ENCODE measurements around the gene LYPLA2. TPM values are rescaled to one million over a fixed set of nuclear protein-coding genes. Genes with fewer than 3 reads are reported as not detected.

The LYPLA2 gene
- total RNA-seq, 1 experiment from 2014 or later, result 78.0 TPM

DNA sequence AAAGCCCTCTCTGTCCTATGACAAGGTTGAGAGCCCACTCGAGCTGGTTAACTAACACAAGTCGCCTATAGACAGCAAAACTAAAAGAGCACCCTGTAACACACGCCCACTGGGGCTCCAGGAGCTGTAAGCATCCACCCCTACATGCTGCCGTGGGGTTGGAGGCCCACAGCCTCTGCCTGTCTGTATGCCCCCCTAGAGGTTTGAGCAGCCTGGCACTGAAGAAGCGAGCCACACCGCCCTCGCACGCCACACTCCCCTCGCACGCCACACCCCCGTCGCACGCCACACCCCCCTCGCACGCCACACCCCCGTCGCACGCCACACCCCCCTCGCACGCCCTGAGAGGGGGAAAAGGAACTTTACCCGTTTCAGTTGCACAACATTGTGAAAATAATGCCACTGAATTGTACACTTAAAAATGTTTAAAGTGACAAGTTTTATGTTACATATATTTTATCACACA lies 47.5 kb downstream of the LYPLA2 start (continued):
- TF ChIP-seq EZH2phosphoT487 (IDR thresholded peaks at IDR 0.05; ENCODE audit: borderline replicate concordance), result no peak
- peak; percentile 39 for TF ChIP-seq POLR2AphosphoS5 (IDR thresholded peaks at IDR 0.05; ENCODE audit: low read depth, low read length)

DNA sequence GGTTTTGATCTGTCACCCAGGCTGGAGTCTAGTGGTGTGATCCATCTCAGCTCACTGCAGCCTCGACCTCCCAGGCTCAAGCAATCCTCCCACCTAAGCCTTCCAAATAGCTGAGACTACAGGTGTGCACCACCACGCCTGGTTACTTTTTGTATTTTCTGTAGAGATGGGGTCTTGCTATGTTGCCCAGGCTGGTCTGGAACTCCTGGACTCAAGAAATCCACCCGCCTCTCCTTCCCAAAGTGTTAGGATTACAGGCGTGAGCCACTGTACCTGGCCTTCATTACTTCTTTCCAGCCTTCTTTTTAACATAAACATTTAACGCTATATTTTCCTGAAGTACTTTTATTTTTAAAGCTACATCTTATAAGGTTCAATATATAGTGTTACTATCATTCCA lies 52.7 kb downstream of the LYPLA2 start:
- Histone ChIP-seq H3K9me2 (ENCODE audit: insufficient read depth) (no peaks in the 10 kb centered on the region), H3K4me2 (ENCODE audit: low read length) (no peak overlapping the region), H3K36me3 (ENCODE audit: control insufficient read depth in 1 of 2, insufficient read depth in 2 of 2, low read length in 2 of 2) (peaks cover 8 to 30% of the 10 kb centered on the region in 2 experiments; a peak in 3 of 4 replicates), H3K27ac (ENCODE audit: low read depth, low read length) (no peak overlapping the region), H3K27me3 (ENCODE audit: insufficient read depth, low read length) (no peaks in the 10 kb centered on the region), H3K9ac (ENCODE audit: low read length) (no peak overlapping the region), H3K79me2 (ENCODE audit: insufficient read depth, low read length) (no peaks in the 10 kb centered on the region), H4K20me1 (ENCODE audit: insufficient read depth) (no peaks in the 10 kb centered on the region), H2AFZ (ENCODE audit: low read depth, low read length, poor library complexity, severe bottlenecking) (no peak overlapping the region), H3K4me3 (replicated peaks in 1 of 2; ENCODE audit: low read depth in 1 of 2, low read length in 2 of 2) (no peak overlapping the region), H3K9me3 (ENCODE audit: control insufficient read depth in 1 of 2, insufficient read depth in 1 of 2, low read depth in 1 of 2, low read length in 2 of 2) (peaks cover 0 to 3% of the 10 kb centered on the region in 2 experiments; a peak in 1 of 4 replicates), H3K4me1 (ENCODE audit: control insufficient read depth in 1 of 2, insufficient read depth in 2 of 2, low read length in 2 of 2) (peaks cover 2 to 3% of the 10 kb centered on the region in 2 experiments; a peak in 3 of 4 replicates)
- DNase-seq (ENCODE audit: low read depth, low spot score), result no peak
- ChIA-PET CTCF (no interaction called here), POLR2A (no interaction called here), RAD21 (ENCODE audit: low non-redundant PET in 1 of 2, low total read pairs in 2 of 2, uncharacterized antibody in 2 of 2, unreplicated experiment in 2 of 2) (no interaction called here)
- TF ChIP-seq FOSL1 (IDR thresholded peaks at IDR 0.05; ENCODE audit: low read depth) (no peak), EGR1 (IDR thresholded peaks at IDR 0.05; ENCODE audit: low read depth) (no peak), TCF7L2 (IDR thresholded peaks at IDR 0.05; ENCODE audit: borderline replicate concordance, extremely low read depth, insufficient read depth, insufficient read length) (no peak), SIN3A (IDR thresholded peaks at IDR 0.05; ENCODE audit: low read depth) (no peak), RAD21 (IDR thresholded peaks at IDR 0.05; ENCODE audit: low read depth) (no peak), ELF1 (IDR thresholded peaks at IDR 0.05; ENCODE audit: borderline replicate concordance, low read depth) (no peak), POLR2A (IDR thresholded peaks at IDR 0.05; ENCODE audit: borderline replicate concordance, extremely low read depth, insufficient read depth, insufficient read length) (no peak), YY1 (IDR thresholded peaks at IDR 0.05; ENCODE audit: extremely low read depth, insufficient replicate concordance, low read depth, low read length) (no peak), JUND (IDR thresholded peaks at IDR 0.05) (no peak), POLR2AphosphoS5 (IDR thresholded peaks at IDR 0.05; ENCODE audit: low read depth, low read length) (no peak), SRF (IDR thresholded peaks at IDR 0.05; ENCODE audit: low read depth) (no peak), EZH2phosphoT487 (IDR thresholded peaks at IDR 0.05; ENCODE audit: borderline replicate concordance) (no peak)
- TF ChIP-seq, protein P1, sequence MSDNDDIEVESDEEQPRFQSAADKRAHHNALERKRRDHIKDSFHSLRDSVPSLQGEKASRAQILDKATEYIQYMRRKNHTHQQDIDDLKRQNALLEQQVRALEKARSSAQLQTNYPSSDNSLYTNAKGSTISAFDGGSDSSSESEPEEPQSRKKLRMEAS (IDR thresholded peaks at IDR 0.05), result no peak
- TF ChIP-seq, protein P2, sequence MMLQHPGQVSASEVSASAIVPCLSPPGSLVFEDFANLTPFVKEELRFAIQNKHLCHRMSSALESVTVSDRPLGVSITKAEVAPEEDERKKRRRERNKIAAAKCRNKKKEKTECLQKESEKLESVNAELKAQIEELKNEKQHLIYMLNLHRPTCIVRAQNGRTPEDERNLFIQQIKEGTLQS (IDR thresholded peaks at IDR 0.05), result no peak
- TF ChIP-seq, protein P3, sequence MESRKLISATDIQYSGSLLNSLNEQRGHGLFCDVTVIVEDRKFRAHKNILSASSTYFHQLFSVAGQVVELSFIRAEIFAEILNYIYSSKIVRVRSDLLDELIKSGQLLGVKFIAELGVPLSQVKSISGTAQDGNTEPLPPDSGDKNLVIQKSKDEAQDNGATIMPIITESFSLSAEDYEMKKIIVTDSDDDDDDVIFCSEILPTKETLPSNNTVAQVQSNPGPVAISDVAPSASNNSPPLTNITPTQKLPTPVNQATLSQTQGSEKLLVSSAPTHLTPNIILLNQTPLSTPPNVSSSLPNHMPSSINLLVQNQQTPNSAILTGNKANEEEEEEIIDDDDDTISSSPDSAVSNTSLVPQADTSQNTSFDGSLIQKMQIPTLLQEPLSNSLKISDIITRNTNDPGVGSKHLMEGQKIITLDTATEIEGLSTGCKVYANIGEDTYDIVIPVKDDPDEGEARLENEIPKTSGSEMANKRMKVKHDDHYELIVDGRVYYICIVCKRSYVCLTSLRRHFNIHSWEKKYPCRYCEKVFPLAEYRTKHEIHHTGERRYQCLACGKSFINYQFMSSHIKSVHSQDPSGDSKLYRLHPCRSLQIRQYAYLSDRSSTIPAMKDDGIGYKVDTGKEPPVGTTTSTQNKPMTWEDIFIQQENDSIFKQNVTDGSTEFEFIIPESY (IDR thresholded peaks at IDR 0.05; ENCODE audit: extremely low read depth, insufficient replicate concordance, low read length), result no peak
- TF ChIP-seq, protein P4, sequence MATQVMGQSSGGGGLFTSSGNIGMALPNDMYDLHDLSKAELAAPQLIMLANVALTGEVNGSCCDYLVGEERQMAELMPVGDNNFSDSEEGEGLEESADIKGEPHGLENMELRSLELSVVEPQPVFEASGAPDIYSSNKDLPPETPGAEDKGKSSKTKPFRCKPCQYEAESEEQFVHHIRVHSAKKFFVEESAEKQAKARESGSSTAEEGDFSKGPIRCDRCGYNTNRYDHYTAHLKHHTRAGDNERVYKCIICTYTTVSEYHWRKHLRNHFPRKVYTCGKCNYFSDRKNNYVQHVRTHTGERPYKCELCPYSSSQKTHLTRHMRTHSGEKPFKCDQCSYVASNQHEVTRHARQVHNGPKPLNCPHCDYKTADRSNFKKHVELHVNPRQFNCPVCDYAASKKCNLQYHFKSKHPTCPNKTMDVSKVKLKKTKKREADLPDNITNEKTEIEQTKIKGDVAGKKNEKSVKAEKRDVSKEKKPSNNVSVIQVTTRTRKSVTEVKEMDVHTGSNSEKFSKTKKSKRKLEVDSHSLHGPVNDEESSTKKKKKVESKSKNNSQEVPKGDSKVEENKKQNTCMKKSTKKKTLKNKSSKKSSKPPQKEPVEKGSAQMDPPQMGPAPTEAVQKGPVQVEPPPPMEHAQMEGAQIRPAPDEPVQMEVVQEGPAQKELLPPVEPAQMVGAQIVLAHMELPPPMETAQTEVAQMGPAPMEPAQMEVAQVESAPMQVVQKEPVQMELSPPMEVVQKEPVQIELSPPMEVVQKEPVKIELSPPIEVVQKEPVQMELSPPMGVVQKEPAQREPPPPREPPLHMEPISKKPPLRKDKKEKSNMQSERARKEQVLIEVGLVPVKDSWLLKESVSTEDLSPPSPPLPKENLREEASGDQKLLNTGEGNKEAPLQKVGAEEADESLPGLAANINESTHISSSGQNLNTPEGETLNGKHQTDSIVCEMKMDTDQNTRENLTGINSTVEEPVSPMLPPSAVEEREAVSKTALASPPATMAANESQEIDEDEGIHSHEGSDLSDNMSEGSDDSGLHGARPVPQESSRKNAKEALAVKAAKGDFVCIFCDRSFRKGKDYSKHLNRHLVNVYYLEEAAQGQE (IDR thresholded peaks at IDR 0.05; ENCODE audit: low read depth), result no peak
- TF ChIP-seq, protein P5, sequence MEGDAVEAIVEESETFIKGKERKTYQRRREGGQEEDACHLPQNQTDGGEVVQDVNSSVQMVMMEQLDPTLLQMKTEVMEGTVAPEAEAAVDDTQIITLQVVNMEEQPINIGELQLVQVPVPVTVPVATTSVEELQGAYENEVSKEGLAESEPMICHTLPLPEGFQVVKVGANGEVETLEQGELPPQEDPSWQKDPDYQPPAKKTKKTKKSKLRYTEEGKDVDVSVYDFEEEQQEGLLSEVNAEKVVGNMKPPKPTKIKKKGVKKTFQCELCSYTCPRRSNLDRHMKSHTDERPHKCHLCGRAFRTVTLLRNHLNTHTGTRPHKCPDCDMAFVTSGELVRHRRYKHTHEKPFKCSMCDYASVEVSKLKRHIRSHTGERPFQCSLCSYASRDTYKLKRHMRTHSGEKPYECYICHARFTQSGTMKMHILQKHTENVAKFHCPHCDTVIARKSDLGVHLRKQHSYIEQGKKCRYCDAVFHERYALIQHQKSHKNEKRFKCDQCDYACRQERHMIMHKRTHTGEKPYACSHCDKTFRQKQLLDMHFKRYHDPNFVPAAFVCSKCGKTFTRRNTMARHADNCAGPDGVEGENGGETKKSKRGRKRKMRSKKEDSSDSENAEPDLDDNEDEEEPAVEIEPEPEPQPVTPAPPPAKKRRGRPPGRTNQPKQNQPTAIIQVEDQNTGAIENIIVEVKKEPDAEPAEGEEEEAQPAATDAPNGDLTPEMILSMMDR (IDR thresholded peaks at IDR 0.05 in 2 of 3, conservative IDR thresholded peaks at IDR 0.05 in 1 of 3; ENCODE audit: borderline replicate concordance in 1 of 3, insufficient read depth in 1 of 3, low read depth in 2 of 3, low read length in 2 of 3), result no peak
- no peak for ATAC-seq
- intact Hi-C loops (cut with micrococcal nuclease), result no loop called here
- BruUV-seq (replicated peaks), result no TSS peak
